GM21447 (cell line): ENCODE results near the gene MPL.
"Not testable (repeated sequence)": the region's sequence is repeated elsewhere in the genome, so short reads cannot be mapped to it uniquely, and the experiment has no call there.

ENCODE experiments used
- ATAC-seq: cut with Tn5 transposase; IDR thresholded peaks from one replicate; pipeline ENCODE4 v1.9.1; 2021; ENCODE audit not compliant: unreplicated experiment

The MPL gene

GRCh38 chr1:43369779-43370178 lies 32.2 kb downstream of the MPL start:
- not testable (repeated sequence) for ATAC-seq

GRCh38 chr1:43370564-43370963 lies 32.9 kb downstream of the MPL start:
- no peak for ATAC-seq

- no peak for ATAC-seq
These were observed 34.6 kb downstream of the MPL start for GRCh38 chr1:43372172-43372571.

GRCh38 chr1:43373066-43373940 lies 35.7 kb downstream of the MPL start:
- ATAC-seq = no peak

GRCh38 chr1:43376723-43377235 lies 39.2 kb downstream of the MPL start:
- ATAC-seq = no peak

- ATAC-seq = no peak
These were observed 40.2 kb downstream of the MPL start for GRCh38 chr1:43377831-43378230.

- no peak for ATAC-seq
These were observed 41.9 kb downstream of the MPL start for GRCh38 chr1:43379476-43379875.

- no peak for ATAC-seq
These were observed 44.0 kb downstream of the MPL start for GRCh38 chr1:43381612-43382011.

GRCh38 chr1:43382027-43382779 lies 44.6 kb downstream of the MPL start:
- no peak for ATAC-seq

GRCh38 chr1:43383449-43383848 lies 45.8 kb downstream of the MPL start:
- no peak for ATAC-seq

GRCh38 chr1:43386676-43387075 lies 49.1 kb downstream of the MPL start:
- ATAC-seq = no peak

- no peak for ATAC-seq
These were observed 50.5 kb downstream of the MPL start for GRCh38 chr1:43387976-43388599.

GRCh38 chr1:43388613-43389012 lies 51.0 kb downstream of the MPL start:
- ATAC-seq = no peak

GRCh38 chr1:43389326-43390313 lies 52.0 kb downstream of the MPL start, which contains the start of the genes MED8 and SZT2:
TSS of gene MED8 (minus strand) at chr1:43389800. CDS start at chr1:43389764, 36 bp downstream.
TSS of gene SZT2 (plus strand) at chr1:43389899. CDS start at chr1:43389969, 70 bp downstream.
- ATAC-seq = peak; percentile 95

GRCh38 chr1:43392702-43393101 lies 55.1 kb downstream of the MPL start:
- ATAC-seq = no peak

- no peak for ATAC-seq
These were observed 57.9 kb downstream of the MPL start for GRCh38 chr1:43395523-43395922.

- ATAC-seq = no peak
These were observed 58.4 kb downstream of the MPL start for GRCh38 chr1:43396059-43396458.

- no peak for ATAC-seq
These were observed 60.6 kb downstream of the MPL start for GRCh38 chr1:43398227-43398626.

GRCh38 chr1:43400441-43400840 lies 62.8 kb downstream of the MPL start:
- ATAC-seq = not testable (repeated sequence)
